Prostate gland (tissue), 2 donors: Measurements from ENCODE around the gene CCDC141.

Experiments
- POLR2A ChIP-seq: fragments of 450-650 bp; IDR thresholded peaks from one replicate; pipeline ENCODE4 v1.6.1; 2016; ENCODE audit warnings: antibody characterized with exemption, mild to moderate bottlenecking
- POLR2AphosphoS5 ChIP-seq: sonication (generic); formaldehyde crosslinking; IDR thresholded peaks from one replicate; pipeline ENCODE4 v1.6.1; 2017; ENCODE audit warnings: antibody characterized with exemption
- TF ChIP-seq, protein P1 (sequence below), 4 experiments: fragments of 200-600 bp in 2 of 4; fragments of 450-650 bp in 2 of 4; sonication (generic) in 2 of 4; IDR thresholded peaks; 1 replicate in 3 of 4; 2 replicates in 1 of 4; pipeline ENCODE4 v1.5.1; 2016 to 2019; ENCODE audit warnings: antibody characterized with exemption in 4 of 4, mild to moderate bottlenecking in 2 of 4, moderate library complexity in 2 of 4

GRCh38 chr2:178806543-178806942 lies 243.4 kb downstream of the CCDC141 start:
- TF ChIP-seq, protein P1, sequence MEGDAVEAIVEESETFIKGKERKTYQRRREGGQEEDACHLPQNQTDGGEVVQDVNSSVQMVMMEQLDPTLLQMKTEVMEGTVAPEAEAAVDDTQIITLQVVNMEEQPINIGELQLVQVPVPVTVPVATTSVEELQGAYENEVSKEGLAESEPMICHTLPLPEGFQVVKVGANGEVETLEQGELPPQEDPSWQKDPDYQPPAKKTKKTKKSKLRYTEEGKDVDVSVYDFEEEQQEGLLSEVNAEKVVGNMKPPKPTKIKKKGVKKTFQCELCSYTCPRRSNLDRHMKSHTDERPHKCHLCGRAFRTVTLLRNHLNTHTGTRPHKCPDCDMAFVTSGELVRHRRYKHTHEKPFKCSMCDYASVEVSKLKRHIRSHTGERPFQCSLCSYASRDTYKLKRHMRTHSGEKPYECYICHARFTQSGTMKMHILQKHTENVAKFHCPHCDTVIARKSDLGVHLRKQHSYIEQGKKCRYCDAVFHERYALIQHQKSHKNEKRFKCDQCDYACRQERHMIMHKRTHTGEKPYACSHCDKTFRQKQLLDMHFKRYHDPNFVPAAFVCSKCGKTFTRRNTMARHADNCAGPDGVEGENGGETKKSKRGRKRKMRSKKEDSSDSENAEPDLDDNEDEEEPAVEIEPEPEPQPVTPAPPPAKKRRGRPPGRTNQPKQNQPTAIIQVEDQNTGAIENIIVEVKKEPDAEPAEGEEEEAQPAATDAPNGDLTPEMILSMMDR (IDR thresholded peaks at IDR 0.05): no peak
- no peak for TF ChIP-seq POLR2A
- TF ChIP-seq POLR2AphosphoS5: no peak
